OCI-LY7 (cell line): Measurements from ENCODE around the gene HLA-DPA1. TPM values are rescaled to one million over a fixed set of nuclear protein-coding genes. Genes with fewer than 3 reads are reported as not detected.

Experiments
- BruUV-seq: library from RNA; stranded (reverse); fragments of 400-500 nt; replicated peaks from 2 replicates; lab custom pipeline; 2021; lab: Mats Ljungman, UMichigan
- CTCF ChIA-PET: fragments of 300-600 bp; sonication (Branson Sonifier 250); formaldehyde crosslinking; loops from one replicate; lab custom pipeline; 2022; ENCODE audit warnings: antibody characterized with exemption; ENCODE audit not compliant: unreplicated experiment; lab: Charles Lee
- POLR2A ChIA-PET: fragments of 300-600 bp; sonication (Branson Sonifier 250); formaldehyde crosslinking; loops from one replicate; lab custom pipeline; 2022; ENCODE audit warnings: antibody characterized with exemption; lab: Charles Lee
- DNase-seq: peaks from one replicate; pipeline ENCODE4 v3.0.0-alpha.2; 2015; ENCODE audit warnings: low spot score
- H2AFZ ChIP-seq: fragments of 200-600 bp; sonication (generic), shearing (Covaris generic); 2 replicates; pipeline ENCODE4 v1.6.1; 2014; ENCODE audit warnings: mild to moderate bottlenecking, antibody characterized with exemption, low read length, moderate library complexity
- H3K27ac ChIP-seq: fragments of 200-600 bp; sonication (generic); 2 replicates; pipeline ENCODE4 v1.5.1; 2014; ENCODE audit warnings: mixed run types, low read depth, mild to moderate bottlenecking, moderate library complexity, low read length, inconsistent platforms; ENCODE audit not compliant: poor library complexity, severe bottlenecking
- H3K36me3 ChIP-seq: fragments of 200-600 bp; sonication (generic); 2 replicates; pipeline ENCODE4 v1.6.1; 2014; ENCODE audit warnings: mild to moderate bottlenecking, antibody characterized with exemption, low read length, moderate library complexity, mixed read lengths; ENCODE audit not compliant: insufficient read depth
- H3K4me1 ChIP-seq: fragments of 200-600 bp; sonication (generic); 2 replicates; pipeline ENCODE4 v1.5.1; 2014; ENCODE audit warnings: mild to moderate bottlenecking, low read length; ENCODE audit not compliant: insufficient read depth, poor library complexity, severe bottlenecking
- H3K4me2 ChIP-seq: fragments of 200-600 bp; sonication (generic); 2 replicates; pipeline ENCODE4 v1.6.1; 2014; ENCODE audit warnings: mild to moderate bottlenecking, low read length
- H3K4me3 ChIP-seq: fragments of 200-600 bp; sonication (generic); 2 replicates; pipeline ENCODE4 v1.5.1; 2014; ENCODE audit warnings: mild to moderate bottlenecking, low read depth, low read length; ENCODE audit not compliant: poor library complexity, severe bottlenecking
- H3K79me2 ChIP-seq: fragments of 200-600 bp; sonication (generic); 2 replicates; pipeline ENCODE4 v1.6.1; 2016; ENCODE audit warnings: low read depth, mild to moderate bottlenecking, low read length, moderate library complexity, mixed read lengths; ENCODE audit not compliant: insufficient read depth
- H3K9me2 ChIP-seq: fragments of 200-600 bp; sonication (generic); 2 replicates; pipeline ENCODE4 v1.6.1; 2016; ENCODE audit warnings: mild to moderate bottlenecking, low read length, mixed read lengths; ENCODE audit not compliant: insufficient read depth
- H3K9me3 ChIP-seq: fragments of 200-600 bp; sonication (generic); 2 replicates; pipeline ENCODE4 v1.6.1; 2014; ENCODE audit warnings: mild to moderate bottlenecking, mixed run types, low read length, mixed read lengths
- H4K20me1 ChIP-seq: fragments of 200-600 bp; sonication (generic); 2 replicates; pipeline ENCODE4 v1.6.1; 2014; ENCODE audit warnings: mild to moderate bottlenecking, antibody characterized with exemption, low read length, moderate library complexity, mixed read lengths; ENCODE audit not compliant: insufficient read depth
- EZH2phosphoT487 ChIP-seq: fragments of 200-600 bp; sonication (generic); IDR thresholded peaks from 2 replicates; pipeline ENCODE4 v1.6.1; 2018; ENCODE audit warnings: low read depth, borderline replicate concordance, mild to moderate bottlenecking, mixed run types, antibody characterized with exemption, low read length, moderate library complexity, mixed read lengths
- intact Hi-C: fragments of 100-400 bp; cut with micrococcal nuclease; formaldehyde crosslinking; loops from one replicate; pipeline ENCODE4 v1.10.0; 2022; ENCODE audit not compliant: unreplicated experiment
- total RNA-seq, 2 experiments: library from RNA; depleted of rRNA in 1 of 2; stranded (reverse); fragments of >200 nt in 1 of 2; shearing (Covaris generic) in 1 of 2; gene quantifications; 2 replicates each; pipeline ENCODE4 v1.2.3, GENCODE V29; 2014 to 2022
- TF ChIP-seq, protein P1 (sequence below): fragments of 200-600 bp; sonication (generic); conservative IDR thresholded peaks from 2 replicates; pipeline ENCODE4 v1.5.1; 2014; ENCODE audit warnings: mild to moderate bottlenecking, antibody characterized with exemption, low read length, moderate library complexity, mixed read lengths

The HLA-DPA1 gene
- total RNA-seq, 2 experiments from 2014 or later, result 253 to 388 TPM

DNA sequence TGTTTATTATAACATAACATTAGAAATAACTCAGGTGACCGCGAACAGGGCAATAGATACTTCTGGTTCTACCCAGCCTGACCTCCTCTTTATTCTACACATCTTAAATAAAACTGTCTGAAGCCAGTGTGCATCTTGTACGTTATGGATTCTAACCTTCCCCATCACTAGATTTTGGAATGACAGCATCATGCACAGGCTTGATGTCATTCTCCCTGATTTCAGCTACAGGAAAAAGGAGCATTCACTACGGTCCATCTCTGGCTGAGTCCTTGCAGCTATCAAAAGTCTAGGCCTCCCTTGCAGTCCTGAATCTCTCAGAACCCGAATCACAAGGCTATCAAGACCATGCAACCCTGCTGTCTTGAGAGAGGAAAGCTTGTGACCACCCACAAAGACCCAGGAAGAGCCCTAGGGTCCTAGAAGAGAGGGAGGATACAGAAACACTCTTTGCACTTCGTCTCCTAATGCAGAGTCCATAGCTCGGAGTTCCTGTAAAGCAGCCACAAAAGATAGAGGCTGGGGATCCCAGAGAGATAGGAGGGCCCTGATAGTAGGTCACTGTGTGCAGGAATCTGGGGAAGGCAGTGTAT is 845 bp downstream of the HLA-DPA1 start:
- no TSS peak for BruUV-seq
- TF ChIP-seq, protein P1, sequence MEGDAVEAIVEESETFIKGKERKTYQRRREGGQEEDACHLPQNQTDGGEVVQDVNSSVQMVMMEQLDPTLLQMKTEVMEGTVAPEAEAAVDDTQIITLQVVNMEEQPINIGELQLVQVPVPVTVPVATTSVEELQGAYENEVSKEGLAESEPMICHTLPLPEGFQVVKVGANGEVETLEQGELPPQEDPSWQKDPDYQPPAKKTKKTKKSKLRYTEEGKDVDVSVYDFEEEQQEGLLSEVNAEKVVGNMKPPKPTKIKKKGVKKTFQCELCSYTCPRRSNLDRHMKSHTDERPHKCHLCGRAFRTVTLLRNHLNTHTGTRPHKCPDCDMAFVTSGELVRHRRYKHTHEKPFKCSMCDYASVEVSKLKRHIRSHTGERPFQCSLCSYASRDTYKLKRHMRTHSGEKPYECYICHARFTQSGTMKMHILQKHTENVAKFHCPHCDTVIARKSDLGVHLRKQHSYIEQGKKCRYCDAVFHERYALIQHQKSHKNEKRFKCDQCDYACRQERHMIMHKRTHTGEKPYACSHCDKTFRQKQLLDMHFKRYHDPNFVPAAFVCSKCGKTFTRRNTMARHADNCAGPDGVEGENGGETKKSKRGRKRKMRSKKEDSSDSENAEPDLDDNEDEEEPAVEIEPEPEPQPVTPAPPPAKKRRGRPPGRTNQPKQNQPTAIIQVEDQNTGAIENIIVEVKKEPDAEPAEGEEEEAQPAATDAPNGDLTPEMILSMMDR, result no peak
- TF ChIP-seq EZH2phosphoT487, result no peak
- Histone ChIP-seq H2AFZ (no peak overlapping the region; the same call in 1 of the 2 replicates), H3K36me3 (peaks cover 47% of the 10 kb centered on the region), H3K4me2 (peak overlapping the region; percentile 84), H3K9me2 (no peaks in the 10 kb centered on the region), H3K27ac (peak overlapping the region; percentile 88), H3K79me2 (peaks cover 68% of the 10 kb centered on the region), H4K20me1 (peaks cover 12% of the 10 kb centered on the region; the same call in 1 of the 2 replicates), H3K9me3 (no peaks in the 10 kb centered on the region), H3K4me3 (peak overlapping the region; percentile 80), H3K4me1 (peaks cover 34% of the 10 kb centered on the region)
- POLR2A ChIA-PET, result interaction anchor here (0.6 to 5.4 kb wide), 24 partner anchors 9 to 320 kb away, joined by 3 to 75 read pairs (median 4); partner anchors contain the start of genes HLA-DMA and PSMB8
- peak; percentile 42 for DNase-seq
- intact Hi-C loops, result loop anchor here (2.0 kb wide), 1 partner anchor 44 kb away; no protein-coding TSS in a partner anchor
- CTCF ChIA-PET, result interaction anchor here (1.5 kb wide), 1 partner anchor 43 kb away, joined by 4 read pairs; no protein-coding TSS in a partner anchor

- Histone ChIP-seq H3K36me3 (peaks cover 57% of the 10 kb centered on the region), H3K9me3 (no peaks in the 10 kb centered on the region), H4K20me1 (peaks cover 12% of the 10 kb centered on the region; the same call in 1 of the 2 replicates), H2AFZ (no peak overlapping the region), H3K79me2 (peaks cover 63% of the 10 kb centered on the region), H3K4me3 (peak overlapping the region; percentile 80), H3K4me2 (peak overlapping the region; percentile 84), H3K27ac (peak overlapping the region; percentile 88), H3K9me2 (no peaks in the 10 kb centered on the region), H3K4me1 (peaks cover 31% of the 10 kb centered on the region)
- ChIA-PET CTCF (no interaction called here), POLR2A (interaction anchor here (0.5 to 5.4 kb wide), 7 partner anchors 9 to 1410 kb away, joined by 3 to 75 read pairs (median 3); no protein-coding TSS in a partner anchor)
- TF ChIP-seq, protein P1, result no peak
- TF ChIP-seq EZH2phosphoT487, result no peak
- intact Hi-C loops, result no loop called here
- DNase-seq, result no peak
- no TSS peak for BruUV-seq
Measured at GRCh38 chr6:33071569-33071968, 1.9 kb downstream of the HLA-DPA1 start.

GRCh38 chr6:33070909-33071308 is 2.5 kb downstream of the HLA-DPA1 start:
- Histone ChIP-seq H3K4me3 (peak overlapping the region; percentile 80), H2AFZ (no peak overlapping the region), H3K79me2 (peaks cover 57% of the 10 kb centered on the region), H4K20me1 (peaks cover 12% of the 10 kb centered on the region; the same call in 1 of the 2 replicates), H3K9me3 (no peaks in the 10 kb centered on the region), H3K27ac (no peak overlapping the region), H3K4me2 (peak overlapping the region; percentile 84), H3K9me2 (no peaks in the 10 kb centered on the region), H3K36me3 (peaks cover 64% of the 10 kb centered on the region), H3K4me1 (peaks cover 31% of the 10 kb centered on the region)
- intact Hi-C loops, result no loop called here
- BruUV-seq, result no TSS peak
- ChIA-PET POLR2A (interaction anchor here (0.5 to 5.4 kb wide), 4 partner anchors 9 to 128 kb away, joined by 3 to 75 read pairs (median 3); no protein-coding TSS in a partner anchor), CTCF (no interaction called here)
- DNase-seq, result no peak
- TF ChIP-seq, protein P1, result no peak
- TF ChIP-seq EZH2phosphoT487, result no peak
